Caco-2 (cell line): ENCODE measurements around the gene GLIS1. TPM values are rescaled to one million over a fixed set of nuclear protein-coding genes. Genes with fewer than 3 reads are reported as not detected.

Experiments used
- BruUV-seq: library from RNA; stranded (reverse); fragments of 400-500 nt; replicated peaks from 2 replicates; lab custom pipeline; 2021; lab: Mats Ljungman, UMichigan
- CTCF ChIA-PET: fragments of 300-600 bp; sonication (Branson Sonifier 250); formaldehyde crosslinking; loops from one replicate; lab custom pipeline; 2022; ENCODE audit warnings: antibody characterized with exemption; lab: Charles Lee
- POLR2A ChIA-PET: fragments of 300-600 bp; sonication (Branson Sonifier 250); formaldehyde crosslinking; loops from one replicate; lab custom pipeline; 2022; ENCODE audit warnings: antibody characterized with exemption; lab: Charles Lee
- DNase-seq, 2 experiments: peaks; one replicate each; pipeline versions ENCODE4 v3.0.0 to v3.0.0-alpha.2; 2020 to 2022
- H3K27me3 ChIP-seq: replicated peaks from 2 replicates; pipeline ENCODE4 v1.6.0; 2011; ENCODE audit warnings: low read length; ENCODE audit not compliant: control insufficient read depth, insufficient read depth
- H3K36me3 ChIP-seq: 2 replicates; pipeline ENCODE4 v1.5.1; 2011; ENCODE audit warnings: low read length; ENCODE audit not compliant: control insufficient read depth, insufficient read depth
- H3K4me1 ChIP-seq: fragments of 250-450 bp; sonication (Bioruptor Pico); 2 replicates; pipeline ENCODE4 v1.5.1; 2020; ENCODE audit warnings: mild to moderate bottlenecking
- H3K4me3 ChIP-seq: 2 replicates; pipeline ENCODE4 v1.5.1; 2011; ENCODE audit warnings: low read depth, mild to moderate bottlenecking, control low read depth, low read length
- H3K9me3 ChIP-seq: fragments of 250-450 bp; sonication (Bioruptor Pico); 2 replicates; pipeline ENCODE4 v1.5.1; 2020; ENCODE audit warnings: mild to moderate bottlenecking, moderate library complexity
- H3K27ac Mint-ChIP-seq: one replicate; pipeline ENCODE4 v1.8.0; 2022; ENCODE audit warnings: mixed read lengths; ENCODE audit not compliant: unreplicated experiment
- H3K27me3 Mint-ChIP-seq: one replicate; pipeline ENCODE4 v1.8.0; 2022; ENCODE audit warnings: mixed read lengths; ENCODE audit not compliant: insufficient read depth, unreplicated experiment
- H3K36me3 Mint-ChIP-seq: one replicate; pipeline ENCODE4 v1.8.0; 2022; ENCODE audit warnings: mild to moderate bottlenecking, mixed read lengths; ENCODE audit not compliant: insufficient read depth, unreplicated experiment
- H3K4me1 Mint-ChIP-seq: one replicate; pipeline ENCODE4 v1.8.0; 2022; ENCODE audit warnings: low read depth, mixed read lengths; ENCODE audit not compliant: unreplicated experiment
- H3K4me3 Mint-ChIP-seq: one replicate; pipeline ENCODE4 v1.8.0; 2022; ENCODE audit warnings: mild to moderate bottlenecking, moderate library complexity, mixed read lengths; ENCODE audit not compliant: unreplicated experiment
- H3K9me3 Mint-ChIP-seq: one replicate; pipeline ENCODE4 v1.8.0; 2022; ENCODE audit warnings: mixed read lengths; ENCODE audit not compliant: unreplicated experiment
- intact Hi-C: fragments of 100-400 bp; cut with micrococcal nuclease; formaldehyde crosslinking; loops from one replicate; pipeline ENCODE4 v1.10.0; 2022; ENCODE audit not compliant: unreplicated experiment
- total RNA-seq: library from RNA; stranded (reverse); gene quantifications from 2 replicates; pipeline ENCODE4 v1.2.3, GENCODE V29; 2022
- TF ChIP-seq, protein P1 (sequence below), 2 experiments: fragments of 200-600 bp in 1 of 2; IDR thresholded peaks; 1 replicate in 1 of 2; 2 replicates in 1 of 2; pipeline versions ENCODE4 v1.5.1 to v1.8.0; 2011 to 2022; ENCODE audit warnings: antibody characterized with exemption in 1 of 2, control low read depth in 1 of 2, inconsistent platforms in 1 of 2, low read depth in 1 of 2, low read length in 1 of 2, mild to moderate bottlenecking in 1 of 2, moderate library complexity in 1 of 2; ENCODE audit not compliant: insufficient read depth in 1 of 2, severe bottlenecking in 1 of 2, unreplicated experiment in 1 of 2

The GLIS1 gene
- total RNA-seq, 1 experiment from 2014 or later = not detected

DNA sequence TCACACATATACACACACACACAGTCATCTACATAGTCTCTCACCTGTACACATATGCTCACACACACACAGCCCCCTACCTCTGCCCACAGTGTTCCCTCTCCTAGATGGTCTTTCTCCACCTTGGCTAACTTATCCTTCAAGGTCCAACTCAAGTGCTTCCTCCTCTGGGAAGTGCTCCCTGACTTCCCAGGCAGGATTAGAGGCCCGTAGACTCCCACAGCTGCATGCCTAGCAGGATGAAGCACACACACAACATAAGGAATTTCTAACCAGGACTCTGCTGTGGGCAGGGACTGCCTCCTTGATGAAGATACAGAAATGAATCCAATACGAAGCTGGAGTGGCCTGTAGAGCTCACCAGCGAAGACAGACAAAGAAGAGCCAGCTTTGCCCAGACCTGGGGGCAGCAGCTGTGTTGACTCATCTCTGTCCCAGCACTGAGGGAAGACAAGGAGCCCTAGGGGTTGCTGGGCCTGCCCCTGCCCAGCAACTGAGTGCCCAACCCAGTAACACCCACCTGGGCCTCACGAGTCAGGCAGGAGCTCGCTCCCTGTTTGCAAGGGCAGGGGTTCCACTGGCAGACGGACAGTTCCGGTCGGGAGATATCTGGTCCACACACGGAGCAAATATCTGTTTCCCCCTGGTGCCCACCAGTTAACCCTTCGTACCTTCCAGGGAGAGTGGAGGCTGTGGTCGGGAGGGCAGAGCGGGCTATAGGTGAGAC is 178.9 kb downstream of the GLIS1 start:
- intact Hi-C loops = no loop called here
- H3K27me3 Mint-ChIP-seq = peaks cover 16% of the 10 kb centered on the region
- no peak overlapping the region for H3K4me3 ChIP-seq
- H3K4me1 Mint-ChIP-seq = no peaks in the 10 kb centered on the region
- no peak overlapping the region for H3K4me3 Mint-ChIP-seq
- no peaks in the 10 kb centered on the region for H3K9me3 Mint-ChIP-seq
- H3K36me3 Mint-ChIP-seq = no peaks in the 10 kb centered on the region
- BruUV-seq = no TSS peak
- no peak overlapping the region for H3K27ac Mint-ChIP-seq
- H3K4me1 ChIP-seq = no peaks in the 10 kb centered on the region
- CTCF ChIA-PET = no interaction called here
- H3K27me3 ChIP-seq = no peaks in the 10 kb centered on the region
- H3K9me3 ChIP-seq = no peaks in the 10 kb centered on the region
- TF ChIP-seq, protein P1, sequence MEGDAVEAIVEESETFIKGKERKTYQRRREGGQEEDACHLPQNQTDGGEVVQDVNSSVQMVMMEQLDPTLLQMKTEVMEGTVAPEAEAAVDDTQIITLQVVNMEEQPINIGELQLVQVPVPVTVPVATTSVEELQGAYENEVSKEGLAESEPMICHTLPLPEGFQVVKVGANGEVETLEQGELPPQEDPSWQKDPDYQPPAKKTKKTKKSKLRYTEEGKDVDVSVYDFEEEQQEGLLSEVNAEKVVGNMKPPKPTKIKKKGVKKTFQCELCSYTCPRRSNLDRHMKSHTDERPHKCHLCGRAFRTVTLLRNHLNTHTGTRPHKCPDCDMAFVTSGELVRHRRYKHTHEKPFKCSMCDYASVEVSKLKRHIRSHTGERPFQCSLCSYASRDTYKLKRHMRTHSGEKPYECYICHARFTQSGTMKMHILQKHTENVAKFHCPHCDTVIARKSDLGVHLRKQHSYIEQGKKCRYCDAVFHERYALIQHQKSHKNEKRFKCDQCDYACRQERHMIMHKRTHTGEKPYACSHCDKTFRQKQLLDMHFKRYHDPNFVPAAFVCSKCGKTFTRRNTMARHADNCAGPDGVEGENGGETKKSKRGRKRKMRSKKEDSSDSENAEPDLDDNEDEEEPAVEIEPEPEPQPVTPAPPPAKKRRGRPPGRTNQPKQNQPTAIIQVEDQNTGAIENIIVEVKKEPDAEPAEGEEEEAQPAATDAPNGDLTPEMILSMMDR (IDR thresholded peaks at IDR 0.05; ENCODE audit: insufficient read depth in 1 of 2, low read depth in 1 of 2, low read length in 1 of 2, severe bottlenecking in 1 of 2, unreplicated experiment in 1 of 2) = no peak
- H3K36me3 ChIP-seq = no peaks in the 10 kb centered on the region
- peak in 1 of 2 experiments; percentile 7 for DNase-seq
- POLR2A ChIA-PET = no interaction called here

DNA sequence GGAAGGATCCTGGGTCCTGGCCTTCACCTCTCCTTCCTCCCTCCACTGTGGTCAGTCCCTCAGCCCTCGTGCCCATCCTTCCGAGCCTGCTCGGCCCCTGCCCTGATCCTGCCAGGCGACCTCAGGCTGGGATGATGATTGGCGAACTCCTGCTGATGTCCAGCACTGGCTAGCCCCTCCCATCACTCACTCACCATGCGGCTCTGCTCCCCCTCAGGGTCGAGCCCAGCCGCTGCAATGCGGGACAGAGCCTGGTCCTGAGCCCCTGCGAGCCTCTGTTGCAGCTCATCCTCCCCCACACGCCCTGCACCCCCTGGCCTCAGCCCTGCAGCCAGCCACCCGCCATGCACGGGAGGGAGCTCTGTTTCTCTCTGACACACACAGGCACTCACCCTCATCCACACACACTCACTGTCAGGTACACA is 179.6 kb downstream of the GLIS1 start:
- intact Hi-C loops = no loop called here
- TF ChIP-seq, protein P1 (IDR thresholded peaks at IDR 0.05; ENCODE audit: insufficient read depth in 1 of 2, low read depth in 1 of 2, low read length in 1 of 2, severe bottlenecking in 1 of 2, unreplicated experiment in 1 of 2) = no peak
- Histone ChIP-seq H3K36me3 (no peaks in the 10 kb centered on the region), H3K9me3 (no peaks in the 10 kb centered on the region), H3K4me3 (no peak overlapping the region), H3K4me1 (no peaks in the 10 kb centered on the region), H3K27me3 (no peaks in the 10 kb centered on the region)
- Mint-ChIP-seq H3K4me3 (no peak overlapping the region), H3K27me3 (peaks cover 16% of the 10 kb centered on the region), H3K9me3 (no peaks in the 10 kb centered on the region), H3K36me3 (no peaks in the 10 kb centered on the region), H3K4me1 (no peaks in the 10 kb centered on the region), H3K27ac (no peak overlapping the region)
- DNase-seq = peak in 1 of 2 experiments; percentile 9
- CTCF ChIA-PET = no interaction called here
- POLR2A ChIA-PET = no interaction called here
- no TSS peak for BruUV-seq

DNA sequence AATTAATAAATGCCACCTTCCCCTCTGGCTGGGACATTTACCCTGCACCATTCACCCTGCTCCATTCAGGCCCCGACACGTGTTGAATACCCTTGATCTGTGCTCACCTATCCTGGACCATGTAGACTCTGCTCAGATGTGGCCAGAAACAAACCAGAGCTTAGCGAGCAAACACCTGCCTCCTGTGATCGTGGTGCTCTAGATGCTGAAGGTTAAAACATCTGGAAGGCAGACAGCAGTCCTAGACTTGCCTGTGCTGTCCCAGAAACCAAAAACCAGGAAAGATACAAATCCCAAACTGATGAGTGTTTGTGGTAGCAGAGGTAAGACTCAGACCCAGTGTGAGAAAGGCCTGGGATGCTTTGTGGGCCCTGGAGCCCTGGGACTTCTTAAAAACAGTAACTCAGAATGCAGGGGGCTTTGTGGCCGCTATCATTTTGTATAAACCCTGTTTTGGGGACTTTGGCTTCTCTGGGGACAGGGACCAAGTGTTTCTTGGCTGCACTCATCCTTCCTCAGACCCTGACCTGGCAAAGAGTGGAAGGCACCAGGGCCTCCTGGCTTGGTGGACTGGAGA is 180.1 kb downstream of the GLIS1 start:
- no TSS peak for BruUV-seq
- TF ChIP-seq, protein P1 (IDR thresholded peaks at IDR 0.05; ENCODE audit: insufficient read depth in 1 of 2, low read depth in 1 of 2, low read length in 1 of 2, severe bottlenecking in 1 of 2, unreplicated experiment in 1 of 2) = no peak
- H3K36me3 ChIP-seq = no peaks in the 10 kb centered on the region
- POLR2A ChIA-PET = no interaction called here
- Mint-ChIP-seq H3K36me3 (no peaks in the 10 kb centered on the region), H3K9me3 (no peaks in the 10 kb centered on the region), H3K27ac (no peak overlapping the region), H3K4me1 (no peaks in the 10 kb centered on the region), H3K27me3 (peaks cover 12% of the 10 kb centered on the region), H3K4me3 (no peak overlapping the region)
- H3K4me3 ChIP-seq = no peak overlapping the region
- CTCF ChIA-PET = interaction anchor here (0.6 kb wide), 1 partner anchor 491 kb away, joined by 4 read pairs; no protein-coding TSS in a partner anchor
- H3K4me1 ChIP-seq = no peaks in the 10 kb centered on the region
- intact Hi-C loops = no loop called here
- DNase-seq = peak in 1 of 2 experiments; percentile 1
- H3K27me3 ChIP-seq = no peaks in the 10 kb centered on the region
- H3K9me3 ChIP-seq = no peaks in the 10 kb centered on the region
